ENCODE measurements around the gene C19orf18.
"Not testable (repeated sequence)": the region's sequence is repeated elsewhere in the genome, so short reads cannot be mapped to it uniquely, and the experiment has no call there.

C19orf18 gene

GRCh38 chr19:58010507-58010906 lies 36.2 kb upstream of the C19orf18 start:
- Histone ChIP-seq H3K36me3 (ENCODE audit: control insufficient read depth, insufficient read depth, low read length) (no peaks in the 10 kb centered on the region), H3K4me3 (ENCODE audit: low read depth, low read length) (no peak overlapping the region), H2AFZ (no peak overlapping the region), H3K27me3 (ENCODE audit: control insufficient read depth, insufficient read depth, low read length) (no peaks in the 10 kb centered on the region), H3K27ac (no peak overlapping the region), H3K9ac (no peak overlapping the region), H3K4me2 (ENCODE audit: low read length) (no peak overlapping the region), H3K9me3 (ENCODE audit: control insufficient read depth, low read length) (no peaks in the 10 kb centered on the region), H3K4me1 (no peaks in the 10 kb centered on the region), H3K79me2 (no peaks in the 10 kb centered on the region)
- TF ChIP-seq, protein P1, sequence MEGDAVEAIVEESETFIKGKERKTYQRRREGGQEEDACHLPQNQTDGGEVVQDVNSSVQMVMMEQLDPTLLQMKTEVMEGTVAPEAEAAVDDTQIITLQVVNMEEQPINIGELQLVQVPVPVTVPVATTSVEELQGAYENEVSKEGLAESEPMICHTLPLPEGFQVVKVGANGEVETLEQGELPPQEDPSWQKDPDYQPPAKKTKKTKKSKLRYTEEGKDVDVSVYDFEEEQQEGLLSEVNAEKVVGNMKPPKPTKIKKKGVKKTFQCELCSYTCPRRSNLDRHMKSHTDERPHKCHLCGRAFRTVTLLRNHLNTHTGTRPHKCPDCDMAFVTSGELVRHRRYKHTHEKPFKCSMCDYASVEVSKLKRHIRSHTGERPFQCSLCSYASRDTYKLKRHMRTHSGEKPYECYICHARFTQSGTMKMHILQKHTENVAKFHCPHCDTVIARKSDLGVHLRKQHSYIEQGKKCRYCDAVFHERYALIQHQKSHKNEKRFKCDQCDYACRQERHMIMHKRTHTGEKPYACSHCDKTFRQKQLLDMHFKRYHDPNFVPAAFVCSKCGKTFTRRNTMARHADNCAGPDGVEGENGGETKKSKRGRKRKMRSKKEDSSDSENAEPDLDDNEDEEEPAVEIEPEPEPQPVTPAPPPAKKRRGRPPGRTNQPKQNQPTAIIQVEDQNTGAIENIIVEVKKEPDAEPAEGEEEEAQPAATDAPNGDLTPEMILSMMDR (IDR thresholded peaks at IDR 0.05) = no peak

GRCh38 chr19:58009666-58010301 lies 35.5 kb upstream of the C19orf18 start:
- Histone ChIP-seq H3K9me3 (ENCODE audit: control insufficient read depth, low read length) (no peaks in the 10 kb centered on the region), H3K4me3 (ENCODE audit: low read depth, low read length) (peak overlapping the region; percentile 54), H3K9ac (no peak overlapping the region), H3K27me3 (ENCODE audit: control insufficient read depth, insufficient read depth, low read length) (no peaks in the 10 kb centered on the region), H3K27ac (peak overlapping the region; percentile 62), H3K79me2 (no peaks in the 10 kb centered on the region), H2AFZ (peak overlapping the region; percentile 87), H3K4me2 (ENCODE audit: low read length) (peak overlapping the region; percentile 71), H3K4me1 (no peaks in the 10 kb centered on the region), H3K36me3 (ENCODE audit: control insufficient read depth, insufficient read depth, low read length) (no peaks in the 10 kb centered on the region)
- TF ChIP-seq, protein P1 (IDR thresholded peaks at IDR 0.05) = no peak

DNA sequence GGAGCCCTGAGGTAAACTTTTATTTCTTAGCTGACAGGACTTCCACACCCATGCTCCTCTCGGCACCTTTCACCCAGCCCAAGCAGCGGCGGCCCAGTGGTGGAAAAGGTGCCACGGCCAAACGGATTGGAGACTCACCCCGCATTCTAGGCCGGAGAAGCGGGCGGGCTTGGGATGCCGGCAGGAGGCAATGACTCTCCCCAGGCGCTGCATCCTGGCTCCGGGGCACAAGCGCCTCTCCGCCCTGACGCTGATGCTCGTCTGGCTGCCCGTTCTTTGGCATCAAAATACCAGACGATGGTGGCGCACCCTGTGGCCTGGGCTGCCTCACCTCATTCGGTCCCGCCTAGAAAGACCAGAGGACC lies 34.9 kb upstream of the C19orf18 start:
- H3K27me3 ChIP-seq (ENCODE audit: control insufficient read depth, insufficient read depth, low read length) = no peaks in the 10 kb centered on the region
- no peaks in the 10 kb centered on the region for H3K4me1 ChIP-seq
- no peak overlapping the region for H3K9ac ChIP-seq
- no peaks in the 10 kb centered on the region for H3K36me3 ChIP-seq (ENCODE audit: control insufficient read depth, insufficient read depth, low read length)
- no peak overlapping the region for H2AFZ ChIP-seq
- no peaks in the 10 kb centered on the region for H3K79me2 ChIP-seq
- H3K9me3 ChIP-seq (ENCODE audit: control insufficient read depth, low read length) = no peaks in the 10 kb centered on the region
- H3K4me3 ChIP-seq (ENCODE audit: low read depth, low read length) = peak overlapping the region; percentile 54
- no peak overlapping the region for H3K27ac ChIP-seq
- TF ChIP-seq, protein P1 (IDR thresholded peaks at IDR 0.05) = no peak
- H3K4me2 ChIP-seq (ENCODE audit: low read length) = peak overlapping the region; percentile 71

GRCh38 chr19:58008877-58009276 lies 34.5 kb upstream of the C19orf18 start:
- not testable (repeated sequence) for H3K36me3 ChIP-seq (ENCODE audit: control insufficient read depth, insufficient read depth, low read length); H3K9ac ChIP-seq; H3K79me2 ChIP-seq; H3K4me1 ChIP-seq; H3K4me3 ChIP-seq (ENCODE audit: low read depth, low read length); H3K27me3 ChIP-seq (ENCODE audit: control insufficient read depth, insufficient read depth, low read length); H3K4me2 ChIP-seq (ENCODE audit: low read length); H3K27ac ChIP-seq; H2AFZ ChIP-seq; H3K9me3 ChIP-seq (ENCODE audit: control insufficient read depth, low read length)

DNA sequence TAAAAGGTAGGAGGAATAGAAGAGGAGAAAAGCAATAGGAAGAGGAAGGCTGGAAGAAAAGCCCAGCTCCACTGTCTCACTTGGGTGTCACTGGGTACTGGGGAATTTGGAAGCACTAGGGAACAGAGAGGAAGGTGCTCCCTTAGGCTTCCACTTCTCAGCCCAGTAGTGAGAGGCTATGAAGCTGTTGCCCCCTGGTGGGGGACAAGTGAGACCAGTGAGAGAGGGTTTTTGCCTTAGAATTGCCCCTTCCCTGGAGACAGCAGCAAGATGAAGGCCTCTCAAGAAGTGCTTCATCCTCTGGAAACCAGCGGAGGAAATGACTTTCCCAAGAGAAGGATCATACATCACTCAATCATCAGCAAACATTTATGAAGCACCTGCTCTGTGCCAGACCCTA lies 33.0 kb upstream of the C19orf18 start:
- H3K27me3 ChIP-seq (ENCODE audit: control insufficient read depth, insufficient read depth, low read length) = no peaks in the 10 kb centered on the region
- H3K27ac ChIP-seq = no peak overlapping the region
- TF ChIP-seq, protein P1 (IDR thresholded peaks at IDR 0.05) = no peak
- no peaks in the 10 kb centered on the region for H3K4me1 ChIP-seq
- H3K4me3 ChIP-seq (ENCODE audit: low read depth, low read length) = no peak overlapping the region
- H3K79me2 ChIP-seq = no peaks in the 10 kb centered on the region
- no peak overlapping the region for H2AFZ ChIP-seq
- no peaks in the 10 kb centered on the region for H3K36me3 ChIP-seq (ENCODE audit: control insufficient read depth, insufficient read depth, low read length)
- H3K9me3 ChIP-seq (ENCODE audit: control insufficient read depth, low read length) = no peaks in the 10 kb centered on the region
- H3K9ac ChIP-seq = no peak overlapping the region
- H3K4me2 ChIP-seq (ENCODE audit: low read length) = no peak overlapping the region
